Anterior cingulate cortex (tissue), 58 donors: ENCODE data around the gene CST4.
"Not testable (repeated sequence)": the region's sequence is repeated elsewhere in the genome, so short reads cannot be mapped to it uniquely, and the experiment has no call there.

ENCODE experiments used
- DNase-seq, 58 donors: peaks; one replicate each; lab custom pipeline; 2025; lab: John Stamatoyannopoulos, UW

CST4 gene

DNA sequence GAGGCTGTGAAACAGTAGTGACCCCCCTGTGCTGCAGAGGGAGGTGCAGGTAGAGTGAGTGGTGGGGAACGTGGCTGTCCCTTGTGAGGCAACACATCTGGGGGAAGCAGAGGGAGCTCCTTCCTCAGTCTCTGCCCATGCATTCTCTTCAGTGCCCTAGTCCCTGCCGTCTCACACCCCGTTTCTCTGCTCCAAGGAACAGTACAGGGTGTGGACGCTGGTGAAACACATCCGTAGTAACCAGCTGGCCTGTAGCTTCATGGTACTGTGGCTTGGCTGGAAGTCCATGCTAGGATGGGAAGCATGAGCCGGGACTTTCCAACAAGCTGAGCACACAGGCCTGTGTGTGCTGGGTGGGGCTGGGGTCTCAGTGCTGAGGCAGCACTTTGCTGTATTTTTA is 25.7 kb downstream of the CST4 start:
- DNase-seq = no peak

DNA sequence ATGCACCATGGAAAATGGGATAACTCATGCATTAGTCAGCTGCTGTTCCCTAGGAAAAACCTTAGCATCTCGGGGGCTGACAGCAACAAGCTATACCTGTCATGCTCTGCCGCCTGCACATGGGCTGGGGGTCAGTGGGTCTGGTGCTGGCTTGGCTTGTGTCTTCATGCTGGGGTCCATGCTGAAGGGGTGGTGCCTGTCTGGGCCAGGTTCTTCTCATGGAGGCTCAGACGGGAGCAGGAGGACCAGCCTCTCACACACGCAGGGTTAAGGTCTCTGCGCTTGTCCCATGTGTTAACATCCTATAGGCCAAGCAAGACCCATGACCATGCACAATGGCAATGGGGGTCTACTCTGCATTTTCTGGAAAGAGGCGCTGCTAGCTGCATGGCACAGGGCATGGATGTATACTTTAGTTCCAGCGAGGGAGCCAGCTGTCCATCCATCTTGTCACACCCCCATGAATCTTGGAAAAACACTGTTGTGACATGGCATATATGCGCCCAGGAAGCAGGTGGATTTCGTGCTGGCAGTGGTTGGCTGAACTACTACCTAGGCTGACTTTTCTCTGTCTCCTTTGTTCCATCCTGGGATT is 26.5 kb downstream of the CST4 start:
- no peak for DNase-seq

DNA sequence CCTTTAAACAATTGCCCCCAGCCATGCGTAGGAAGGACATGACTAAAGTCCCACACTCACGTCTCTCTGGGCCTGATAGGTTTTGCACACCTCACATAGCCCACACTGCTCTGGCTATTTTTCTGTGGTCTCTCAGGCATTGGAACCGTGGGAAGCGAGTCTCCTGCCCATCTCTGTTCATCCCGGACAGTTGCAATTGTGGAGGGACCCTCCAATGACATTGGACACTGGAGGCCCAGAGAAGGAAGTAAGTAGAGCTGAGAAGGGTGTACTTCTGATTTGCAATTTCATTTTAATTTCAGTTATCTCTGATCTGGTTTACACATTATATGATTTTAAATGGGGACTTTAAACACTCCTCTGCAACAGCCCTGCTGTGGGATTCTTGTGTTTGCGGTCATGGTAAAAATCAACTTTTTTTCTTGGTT is 27.8 kb downstream of the CST4 start:
- no peak for DNase-seq

DNA sequence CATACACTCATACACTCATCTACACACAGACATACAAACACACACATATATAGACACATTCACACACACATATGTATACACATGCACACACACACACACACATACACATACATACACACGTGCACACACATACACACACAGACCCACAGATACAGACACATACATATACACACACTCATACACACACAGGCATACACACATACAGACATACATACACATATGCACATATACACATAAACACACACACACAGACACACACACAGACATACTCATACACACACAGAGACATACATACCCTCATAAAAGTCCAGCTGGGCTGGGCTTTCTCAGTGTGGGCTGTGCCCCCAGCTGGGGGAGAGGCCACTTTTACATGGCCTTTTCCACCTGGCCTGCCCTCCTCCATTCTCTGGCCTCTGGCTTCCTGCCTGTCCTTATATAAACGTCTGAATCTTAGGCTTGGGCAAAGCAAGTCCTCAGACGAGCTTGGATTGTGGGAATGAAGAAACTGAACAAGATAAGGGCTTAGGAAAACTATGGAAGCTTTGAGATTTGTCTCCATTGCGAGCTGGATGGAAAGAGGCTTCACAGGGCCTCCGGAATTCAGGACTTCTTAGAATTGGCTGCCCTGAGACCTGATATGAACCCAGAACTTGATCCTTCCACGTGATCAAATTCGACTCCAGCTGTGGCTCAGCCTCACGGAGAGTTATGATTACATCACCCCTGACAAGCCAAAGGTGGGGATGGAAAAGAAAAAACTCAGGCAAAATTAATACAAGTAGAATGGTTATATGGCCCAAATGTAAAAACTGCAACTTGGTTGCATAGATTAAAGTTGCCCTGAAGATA is 28.6 kb downstream of the CST4 start:
- no peak for DNase-seq

DNA sequence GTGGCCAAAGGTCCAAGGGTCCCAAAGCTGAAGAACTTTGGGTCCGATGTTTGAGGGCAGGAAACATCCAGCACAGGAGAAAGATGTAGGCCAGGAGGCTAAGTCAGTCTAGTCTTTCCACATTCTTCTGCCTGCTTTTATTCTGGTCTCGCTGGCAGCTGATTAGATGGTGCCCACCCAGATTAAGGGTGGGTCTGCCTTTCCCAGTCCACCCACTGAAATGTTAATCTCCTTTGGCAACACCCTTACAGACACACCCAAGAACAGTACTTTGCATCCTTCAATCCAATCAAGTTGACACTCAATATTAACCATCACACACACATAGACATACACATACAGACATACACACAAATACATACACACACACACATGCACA is 29.2 kb downstream of the CST4 start:
- not testable (repeated sequence) for DNase-seq

DNA sequence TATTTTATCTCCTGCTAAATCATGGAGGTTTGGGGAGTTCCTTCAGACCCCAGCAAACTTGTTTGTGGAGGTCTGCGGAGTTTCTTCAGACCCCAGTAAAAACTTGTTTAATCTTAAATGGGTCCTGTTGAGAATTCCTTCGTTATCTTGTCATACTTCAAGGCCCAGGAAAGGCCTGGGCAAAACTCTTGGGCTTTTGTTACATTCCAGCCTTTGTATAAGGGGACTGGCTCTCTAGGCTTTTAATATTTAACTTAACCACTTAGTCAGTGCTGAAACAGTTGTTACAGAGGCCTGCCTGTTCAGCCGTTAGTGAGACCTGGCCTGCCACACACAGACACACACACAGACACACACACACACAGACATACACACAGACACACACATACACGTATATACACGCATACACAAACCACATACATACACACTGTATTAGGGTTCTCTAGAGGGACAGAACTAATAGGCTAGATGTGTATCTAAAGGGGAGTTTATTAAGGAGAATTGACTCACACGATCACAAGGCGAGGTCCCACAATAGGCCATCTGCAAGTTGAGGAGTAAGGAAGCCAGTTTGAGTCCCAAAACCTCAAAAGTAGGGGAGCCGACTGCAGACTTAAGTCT is 29.7 kb downstream of the CST4 start:
- no peak for DNase-seq

DNA sequence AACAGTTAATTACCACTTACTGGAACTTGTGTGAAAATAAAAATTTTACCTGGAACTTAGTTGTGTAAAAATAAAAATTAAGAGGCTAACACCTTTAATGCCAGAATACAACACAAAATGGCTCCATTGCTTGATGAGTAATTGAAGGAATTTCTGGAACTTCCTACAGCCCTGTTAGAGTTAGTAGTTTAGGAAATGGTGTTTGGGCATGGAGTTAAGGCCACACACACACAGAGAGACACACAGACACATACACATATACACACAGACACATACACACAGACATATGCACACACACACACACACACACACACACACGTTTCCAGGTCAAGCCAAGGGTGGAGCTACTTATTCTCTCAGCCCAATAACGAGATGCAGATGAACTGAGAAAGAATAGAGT is 30.5 kb downstream of the CST4 start:
- no peak for DNase-seq

DNA sequence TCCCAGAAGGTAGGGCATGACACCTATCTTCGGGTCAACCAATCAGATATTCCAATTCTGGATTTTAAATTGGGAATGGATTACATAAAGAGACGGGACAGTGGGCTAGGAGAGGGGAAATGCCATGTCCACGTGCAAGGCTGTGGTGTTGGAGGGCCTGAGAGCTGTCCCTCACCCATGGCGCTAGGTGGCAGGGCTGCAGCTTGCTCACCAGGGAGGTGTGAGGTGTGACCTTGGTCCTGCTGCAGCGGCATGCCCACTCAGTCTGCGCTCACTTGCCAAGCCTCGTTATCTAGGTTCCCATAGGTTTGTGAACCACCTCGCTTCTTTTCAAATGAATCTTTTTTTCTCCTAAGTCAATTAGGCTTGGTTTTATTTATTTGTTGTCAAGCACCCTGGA is 31.6 kb downstream of the CST4 start:
- DNase-seq = no peak

DNA sequence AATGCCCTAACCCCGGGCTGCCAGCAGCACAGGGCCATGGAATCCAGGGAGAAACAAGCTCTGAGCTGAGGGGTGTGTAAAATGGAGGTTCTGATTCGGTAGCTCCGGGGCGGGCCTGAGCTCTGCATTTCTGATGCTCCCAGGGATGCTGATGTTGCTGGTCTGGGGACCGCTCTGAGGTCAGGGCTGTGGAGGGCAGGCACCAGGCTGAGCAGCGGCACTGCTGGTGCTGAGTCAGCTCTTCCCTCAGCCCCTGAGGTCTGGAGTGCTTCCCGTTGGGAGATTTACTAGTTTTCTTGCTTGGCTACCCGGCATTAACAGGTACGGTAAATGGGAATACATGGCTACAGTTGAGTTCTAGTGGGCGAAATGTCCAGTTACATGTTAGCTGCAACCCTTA is 32.5 kb downstream of the CST4 start:
- peak in 2 of 58 donors; percentile 16 to 32 for DNase-seq

DNA sequence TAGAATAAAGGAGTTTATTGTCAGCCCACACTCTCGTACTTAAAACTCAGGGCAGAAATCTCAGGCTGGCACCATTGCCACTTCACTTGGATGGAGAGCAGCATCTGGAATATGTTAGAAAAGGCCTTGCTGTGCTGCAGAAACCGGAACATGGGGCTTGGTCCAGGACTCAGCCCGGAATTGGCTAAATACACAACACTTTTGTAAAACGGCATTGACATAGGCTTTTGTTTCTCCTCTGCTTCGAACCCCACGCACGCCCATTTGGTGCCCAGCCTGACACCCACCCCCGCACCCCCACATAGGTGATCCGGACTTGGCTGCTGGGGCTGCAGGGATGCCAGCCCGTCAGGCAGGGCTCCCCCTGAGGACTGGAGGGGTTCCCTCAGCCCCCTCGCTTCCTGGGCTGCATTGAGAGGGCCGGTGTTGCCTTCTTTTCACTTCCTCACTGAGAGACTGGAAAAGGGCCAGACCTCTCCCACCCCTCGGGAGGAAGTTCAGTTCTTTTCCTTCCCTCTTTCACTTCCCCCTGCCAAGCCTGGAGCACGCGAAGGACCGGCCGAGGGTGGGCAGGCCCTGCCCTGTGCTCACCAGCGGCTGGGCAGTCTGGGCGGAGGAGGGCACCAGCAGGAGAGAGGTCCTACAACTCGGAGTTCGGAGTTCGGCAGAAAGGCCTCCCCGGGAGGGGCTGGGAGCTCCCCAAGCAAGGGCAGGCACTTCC is 33.2 kb downstream of the CST4 start:
- peak in 55 of 58 donors; percentile 26 to 96 (median 84) for DNase-seq

DNA sequence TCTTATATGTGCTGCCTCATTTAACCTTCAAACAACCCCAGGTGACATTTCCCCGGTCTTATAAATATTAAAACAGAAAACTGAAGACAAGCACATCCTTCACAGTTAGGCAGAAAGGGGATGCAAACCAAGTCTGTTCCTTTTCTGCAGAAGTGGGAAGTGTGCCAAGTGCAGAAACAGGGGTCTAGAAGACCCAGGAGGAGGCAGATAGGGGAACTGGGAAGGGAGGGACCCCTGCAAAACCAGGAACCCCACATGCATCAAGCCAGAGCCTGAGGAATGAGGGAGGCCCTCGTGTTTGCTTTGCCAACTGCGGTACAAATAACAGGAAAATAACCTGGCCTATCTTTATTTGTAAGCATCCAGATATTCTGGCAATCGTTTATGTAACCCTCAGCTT is 34.1 kb downstream of the CST4 start:
- no peak for DNase-seq

DNA sequence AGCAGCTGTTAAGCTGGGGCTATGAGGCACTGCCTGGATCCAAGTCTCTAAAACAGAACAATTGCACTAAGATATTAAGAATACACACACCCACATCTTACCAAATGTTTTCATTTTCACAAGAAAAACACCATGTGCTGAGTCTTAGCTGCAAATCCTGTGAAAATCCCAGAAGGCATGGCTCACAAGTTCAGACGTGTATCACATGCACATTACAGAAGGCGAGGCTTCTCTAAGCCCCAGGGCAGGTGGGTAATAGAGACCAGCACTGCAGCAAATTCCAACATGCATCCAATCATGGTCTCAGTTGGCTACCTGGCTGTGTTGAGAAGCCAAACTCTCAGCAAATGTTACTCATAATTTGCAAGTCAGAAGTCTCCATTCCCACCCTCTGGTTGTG is 34.8 kb downstream of the CST4 start:
- no peak for DNase-seq

DNA sequence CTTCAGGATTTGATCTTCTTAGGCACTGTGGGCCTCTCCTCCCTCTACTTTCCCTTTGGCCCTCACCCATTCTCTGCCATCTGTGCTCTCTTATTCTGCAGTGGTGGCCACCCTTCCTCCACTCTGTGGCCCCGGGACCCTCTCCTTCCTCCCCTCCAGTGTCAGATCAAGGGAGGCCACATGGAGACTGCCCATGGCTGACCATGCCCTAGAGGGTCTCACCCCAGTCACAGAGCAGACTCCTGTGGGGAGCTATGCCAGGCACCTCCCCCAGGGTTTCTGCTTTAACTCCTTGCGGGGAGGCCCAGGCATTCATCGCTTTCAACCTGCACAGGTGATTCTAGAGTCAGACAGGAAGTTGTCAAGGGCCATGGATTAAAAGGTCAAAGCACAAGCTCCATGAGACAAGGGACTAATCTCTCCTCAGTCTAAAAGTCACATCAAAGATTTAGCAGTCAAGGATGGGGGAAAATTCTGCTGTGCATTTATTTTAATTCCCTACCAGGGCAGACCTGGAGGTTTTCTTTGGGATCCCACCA is 35.4 kb downstream of the CST4 start:
- no peak for DNase-seq

DNA sequence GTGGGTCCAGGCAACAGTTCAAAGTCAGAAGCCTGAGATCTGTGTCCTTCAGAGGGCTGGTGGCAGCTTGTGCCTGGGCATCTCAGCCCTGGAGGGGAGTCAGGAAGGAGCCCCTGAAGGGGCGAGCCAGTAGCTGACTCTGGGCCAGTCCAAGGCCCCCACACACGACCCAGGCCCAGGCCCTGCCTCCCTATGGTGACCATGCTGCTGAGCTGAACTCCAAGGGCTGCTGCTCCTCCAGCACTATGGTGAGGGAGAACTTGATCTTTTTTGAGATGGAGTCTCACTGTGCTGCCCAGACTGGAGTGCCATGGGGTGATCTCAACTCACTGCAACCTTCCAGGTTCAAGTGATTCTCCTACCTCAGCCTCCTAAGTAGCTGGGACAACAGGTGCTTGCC is 35.9 kb downstream of the CST4 start:
- no peak for DNase-seq

DNA sequence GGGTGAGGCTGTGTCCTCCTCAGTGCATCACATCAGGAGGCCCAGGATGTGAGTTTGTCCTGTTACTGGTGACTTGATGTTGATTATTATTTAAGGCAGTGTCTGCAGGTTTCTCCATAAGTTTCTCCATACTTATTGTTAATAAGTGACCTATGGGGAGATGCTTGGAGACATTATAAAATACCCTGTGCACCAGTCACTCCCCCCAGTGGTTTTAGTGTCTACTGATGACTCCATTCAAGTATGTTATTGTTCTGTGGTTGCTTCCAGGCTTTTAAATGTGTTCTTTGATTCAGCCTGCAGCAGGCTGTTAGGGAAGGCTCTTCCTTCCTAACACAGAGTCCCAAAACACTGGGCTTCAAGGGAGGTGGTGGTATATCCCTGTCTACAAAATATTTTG is 36.5 kb downstream of the CST4 start:
- DNase-seq = no peak

DNA sequence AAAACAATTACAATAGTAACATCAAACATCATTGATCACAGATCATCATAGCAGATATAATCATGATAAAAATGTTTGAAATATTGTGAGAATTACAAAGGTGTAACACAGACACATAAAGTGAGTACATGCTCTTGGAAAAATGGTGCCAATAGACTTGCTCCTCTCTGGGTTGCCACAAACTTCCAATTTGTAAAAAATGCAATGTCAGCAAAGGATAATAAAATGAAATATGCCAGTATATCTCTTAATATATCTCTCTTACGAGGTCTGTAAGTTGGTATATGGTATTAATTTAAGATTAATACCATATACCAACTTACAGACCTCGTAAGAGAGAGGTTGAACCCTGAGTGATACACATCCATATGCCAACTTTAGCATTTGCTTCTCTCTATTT is 37.7 kb downstream of the CST4 start:
- no peak for DNase-seq

DNA sequence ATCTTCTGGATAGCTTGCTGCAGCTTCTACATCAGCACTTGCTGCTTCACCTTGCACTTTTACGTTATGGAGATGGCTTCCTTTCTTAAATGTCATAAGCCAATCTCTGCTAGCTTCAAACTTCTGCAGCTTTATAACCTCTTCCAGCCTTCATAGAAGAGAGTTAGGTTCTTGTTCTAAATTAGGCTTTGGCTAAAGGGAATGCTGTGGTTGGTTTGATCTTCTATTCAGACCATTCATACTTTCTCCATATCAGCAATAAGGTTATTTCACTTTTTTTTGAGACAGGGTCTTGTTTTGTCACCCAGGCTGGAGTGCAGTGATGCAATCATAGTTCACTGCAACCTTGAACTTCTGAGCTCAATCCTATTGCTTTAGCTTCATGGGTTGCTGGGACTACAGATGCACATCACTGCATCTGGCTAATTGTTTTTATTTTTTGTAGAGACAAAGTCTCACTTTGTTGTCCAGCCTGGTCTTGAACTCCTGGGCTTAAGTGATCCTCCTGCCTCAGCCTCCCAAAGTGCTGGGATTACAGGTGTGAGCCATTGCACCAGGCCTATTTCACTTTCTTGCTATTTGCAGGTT is 38.9 kb downstream of the CST4 start:
- no peak for DNase-seq

DNA sequence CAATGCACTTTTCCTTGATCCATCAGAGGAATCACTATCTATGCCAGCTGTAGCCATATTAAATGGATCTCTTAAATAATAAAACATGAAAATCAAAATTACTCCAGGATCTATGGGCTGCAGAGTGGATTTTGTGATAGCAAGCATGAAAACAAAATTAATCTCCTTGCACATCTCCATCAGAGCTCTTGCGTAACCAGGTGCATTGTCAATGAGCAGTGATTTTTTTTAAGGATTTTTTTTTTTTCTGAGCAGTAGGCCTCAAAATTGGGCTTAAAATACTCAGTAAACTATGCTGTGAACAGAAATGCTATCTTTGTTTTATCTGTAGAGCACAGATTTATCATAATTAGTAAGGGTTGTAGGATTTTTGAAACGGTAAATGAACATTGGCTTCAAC is 39.6 kb downstream of the CST4 start:
- DNase-seq = no peak

DNA sequence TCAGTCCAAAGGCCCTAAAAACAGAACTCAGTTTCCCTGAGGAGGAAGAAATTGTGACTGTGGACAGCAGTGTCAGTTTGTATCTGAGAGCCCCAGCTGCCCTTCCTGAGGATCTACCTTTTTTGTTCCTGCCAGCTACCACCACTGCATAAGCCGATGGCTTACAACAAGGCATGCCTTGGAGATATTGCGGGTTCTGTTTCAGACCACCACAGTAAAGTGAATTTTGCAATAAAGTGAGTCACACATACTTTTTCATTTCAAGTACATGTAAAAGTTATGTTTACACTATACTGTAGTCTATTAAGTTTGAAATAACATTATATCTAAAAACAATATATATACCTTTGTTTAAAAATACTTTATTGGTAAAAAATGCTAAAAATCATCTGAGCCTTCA is 41.5 kb downstream of the CST4 start:
- no peak for DNase-seq

DNA sequence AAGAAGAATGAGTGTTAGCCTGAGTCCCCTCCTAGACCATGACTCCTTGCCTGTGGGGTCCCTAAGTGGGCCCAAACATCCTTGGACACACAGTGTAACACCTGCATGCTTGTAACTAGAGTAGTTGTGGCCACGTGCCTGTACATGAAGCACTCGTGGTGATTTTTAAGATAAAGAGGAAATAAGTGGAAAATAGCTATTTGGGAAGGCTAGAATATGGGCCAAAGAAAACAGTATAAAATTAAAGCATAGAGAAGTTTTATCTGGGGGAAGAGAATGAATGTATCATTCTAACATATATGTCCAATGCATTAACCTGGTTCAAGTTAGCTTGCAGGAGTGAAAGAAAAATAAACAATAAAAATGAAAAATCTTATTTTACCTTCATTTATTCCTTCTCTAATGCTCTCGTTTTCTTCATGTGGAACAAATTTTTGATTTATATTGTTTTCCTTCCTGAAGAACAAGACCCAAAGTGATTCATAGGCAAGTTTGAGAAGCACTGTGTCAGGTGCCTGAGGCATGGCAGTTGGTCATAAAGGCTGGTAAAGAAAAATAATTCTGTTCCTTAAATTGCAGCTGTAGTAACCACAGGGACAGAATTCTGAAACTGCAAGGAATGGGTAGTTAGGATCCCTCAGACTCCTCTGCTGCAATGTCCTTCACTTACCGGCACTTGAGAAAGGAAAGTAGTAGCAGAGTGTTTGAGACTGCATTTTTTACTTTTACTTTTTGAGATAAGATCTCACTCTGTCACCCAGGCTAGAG is 42.5 kb downstream of the CST4 start:
- DNase-seq = no peak
